Astrocyte (in vitro differentiated cells and primary cell): Measurements from ENCODE around the gene DLX1. TPM values are rescaled to one million over a fixed set of nuclear protein-coding genes. Genes with fewer than 3 reads are reported as not detected.
A peak's percentile ranks its signal among the peaks of the same experiment; 100 is the strongest.

ENCODE experiments used
- DNase-seq: peaks from one replicate; pipeline ENCODE4 v3.0.0-alpha.2; 2010; ENCODE audit warnings: low read depth
- FAIRE-seq: peaks from 2 replicates; lab custom pipeline; 2011; peaks lifted over from hg19 to GRCh38; lab: Jason Lieb, UNC
- H2AFZ ChIP-seq: 2 replicates; pipeline ENCODE4 v1.6.0; 2012; ENCODE audit warnings: low read depth, low read length, inconsistent platforms
- H3K27ac ChIP-seq: 2 replicates; pipeline ENCODE4 v1.5.1; 2011; ENCODE audit warnings: low read depth, low read length, inconsistent platforms
- H3K27me3 ChIP-seq: 2 replicates; pipeline ENCODE4 v1.6.0; 2011; ENCODE audit warnings: low read length, inconsistent platforms; ENCODE audit not compliant: insufficient read depth
- H3K36me3 ChIP-seq: 2 replicates; pipeline ENCODE4 v1.5.1; 2011; ENCODE audit warnings: low read length, inconsistent platforms; ENCODE audit not compliant: insufficient read depth
- H3K4me1 ChIP-seq: 2 replicates; pipeline ENCODE4 v1.5.1; 2011; ENCODE audit warnings: low read length, inconsistent platforms; ENCODE audit not compliant: insufficient read depth
- H3K4me2 ChIP-seq: 2 replicates; pipeline ENCODE4 v1.6.0; 2012; ENCODE audit warnings: low read length, inconsistent platforms
- H3K4me3 ChIP-seq: 2 replicates; pipeline ENCODE4 v1.5.1; 2011; ENCODE audit warnings: low read depth, mild to moderate bottlenecking, low read length, inconsistent platforms; ENCODE audit not compliant: insufficient read depth
- H3K79me2 ChIP-seq: 2 replicates; pipeline ENCODE4 v1.6.0; 2012; ENCODE audit warnings: mild to moderate bottlenecking, low read length, inconsistent platforms; ENCODE audit not compliant: insufficient read depth
- H3K9ac ChIP-seq: 2 replicates; pipeline ENCODE4 v1.6.0; 2012; ENCODE audit warnings: mild to moderate bottlenecking, low read length, inconsistent platforms
- H3K9me3 ChIP-seq: 2 replicates; pipeline ENCODE4 v1.5.1; 2012; ENCODE audit warnings: low read depth, mild to moderate bottlenecking, low read length, inconsistent platforms; ENCODE audit not compliant: insufficient read depth
- H4K20me1 ChIP-seq: 2 replicates; pipeline ENCODE4 v1.6.0; 2012; ENCODE audit warnings: low read length, inconsistent platforms; ENCODE audit not compliant: insufficient read depth
- H3K27ac Mint-ChIP-seq: one replicate; pipeline ENCODE4 v1.8.0; 2021; ENCODE audit warnings: mild to moderate bottlenecking, mixed read lengths; ENCODE audit not compliant: unreplicated experiment
- H3K27me3 Mint-ChIP-seq: one replicate; pipeline ENCODE4 v1.8.0; 2021; ENCODE audit warnings: low read depth, mixed read lengths; ENCODE audit not compliant: unreplicated experiment
- H3K36me3 Mint-ChIP-seq: one replicate; pipeline ENCODE4 v1.8.0; 2021; ENCODE audit warnings: low read depth, mixed read lengths; ENCODE audit not compliant: unreplicated experiment
- H3K4me1 Mint-ChIP-seq: one replicate; pipeline ENCODE4 v1.8.0; 2021; ENCODE audit warnings: low read depth, mixed read lengths; ENCODE audit not compliant: unreplicated experiment
- H3K4me3 Mint-ChIP-seq: one replicate; pipeline ENCODE4 v1.8.0; 2021; ENCODE audit warnings: mild to moderate bottlenecking, moderate library complexity, mixed read lengths; ENCODE audit not compliant: unreplicated experiment
- H3K9me3 Mint-ChIP-seq: one replicate; pipeline ENCODE4 v1.8.0; 2021; ENCODE audit warnings: mild to moderate bottlenecking, mixed read lengths; ENCODE audit not compliant: unreplicated experiment
- CTCF ChIP-seq: IDR thresholded peaks from 2 replicates; pipeline ENCODE4 v1.5.1; 2011; ENCODE audit warnings: low read depth, mild to moderate bottlenecking, inconsistent platforms, low read length, moderate library complexity; ENCODE audit not compliant: insufficient read depth
- EZH2 ChIP-seq: IDR thresholded peaks from 2 replicates; pipeline ENCODE4 v1.6.1; 2012; ENCODE audit warnings: mild to moderate bottlenecking, low read length, inconsistent platforms; ENCODE audit not compliant: insufficient read depth
- total RNA-seq: library from RNA; stranded (reverse); gene quantifications from 2 replicates; pipeline ENCODE4 v1.2.1, GENCODE V29; 2021

Gene DLX1
- total RNA-seq, 1 donor from 2014 or later = 0.27 TPM

- DNase-seq (peak; percentile 39), FAIRE-seq (no peak)
- Histone ChIP-seq H3K9me3 (no peaks in the 10 kb centered on the region), H3K4me3 (peak overlapping the region; percentile 35), H3K9ac (peak overlapping the region; percentile 57), H3K79me2 (no peaks in the 10 kb centered on the region), H3K27me3 (peaks cover 51% of the 10 kb centered on the region), H3K4me1 (peaks cover 49% of the 10 kb centered on the region), H2AFZ (peak overlapping the region; percentile 80), H3K4me2 (peak overlapping the region; percentile 96), H4K20me1 (peaks cover 16% of the 10 kb centered on the region), H3K27ac (no peak overlapping the region), H3K36me3 (no peaks in the 10 kb centered on the region)
- Mint-ChIP-seq H3K27me3 (peaks cover 31% of the 10 kb centered on the region), H3K4me3 (peak overlapping the region; percentile 81), H3K9me3 (peaks cover 3% of the 10 kb centered on the region), H3K27ac (peak overlapping the region; percentile 89), H3K36me3 (no peaks in the 10 kb centered on the region), H3K4me1 (peaks cover 22% of the 10 kb centered on the region)
- peak; percentile 46 for TF ChIP-seq EZH2
- TF ChIP-seq CTCF = no peak
Observed at GRCh38 chr2:172096626-172097547, 11.6 kb downstream of the DLX1 start.

- Histone ChIP-seq H4K20me1 (peaks cover 9% of the 10 kb centered on the region), H3K9ac (no peak overlapping the region), H3K4me3 (peak overlapping the region; percentile 35), H3K36me3 (no peaks in the 10 kb centered on the region), H3K9me3 (no peaks in the 10 kb centered on the region), H2AFZ (no peak overlapping the region), H3K4me1 (peaks cover 53% of the 10 kb centered on the region), H3K27me3 (peaks cover 44% of the 10 kb centered on the region), H3K27ac (no peak overlapping the region), H3K79me2 (no peaks in the 10 kb centered on the region), H3K4me2 (peak overlapping the region; percentile 96)
- Mint-ChIP-seq H3K27me3 (peaks cover 25% of the 10 kb centered on the region), H3K9me3 (peaks cover 3% of the 10 kb centered on the region), H3K4me3 (peak overlapping the region; percentile 60), H3K27ac (peak overlapping the region; percentile 70), H3K4me1 (peaks cover 22% of the 10 kb centered on the region), H3K36me3 (no peaks in the 10 kb centered on the region)
- no peak for TF ChIP-seq CTCF
- no peak for TF ChIP-seq EZH2
- no peak for FAIRE-seq
- DNase-seq = no peak
Observed at GRCh38 chr2:172097557-172098131, 12.3 kb downstream of the DLX1 start.
